Measurements from ENCODE around the gene ADAM19.

Gene ADAM19

GRCh38 chr5:157608972-157609565, 33.5 kb upstream of the ADAM19 start:
- Histone ChIP-seq H3K27me3 (ENCODE audit: low read depth, low read length) (no peaks in the 10 kb centered on the region), H3K4me3 (ENCODE audit: low read depth in 1 of 2, low read length in 2 of 2) (no peak overlapping the region), H3K27ac (ENCODE audit: low read length) (no peak overlapping the region), H3K36me3 (ENCODE audit: control insufficient read depth in 1 of 2, insufficient read depth in 2 of 2, low read length in 2 of 2) (no peaks in the 10 kb centered on the region), H3K4me1 (ENCODE audit: control insufficient read depth in 1 of 2, insufficient read depth in 2 of 2, low read length in 2 of 2) (peaks cover 6 to 16% of the 10 kb centered on the region in 2 donors), H3K9me3 (ENCODE audit: control insufficient read depth in 1 of 2, low read length in 2 of 2) (no peaks in the 10 kb centered on the region)

DNA sequence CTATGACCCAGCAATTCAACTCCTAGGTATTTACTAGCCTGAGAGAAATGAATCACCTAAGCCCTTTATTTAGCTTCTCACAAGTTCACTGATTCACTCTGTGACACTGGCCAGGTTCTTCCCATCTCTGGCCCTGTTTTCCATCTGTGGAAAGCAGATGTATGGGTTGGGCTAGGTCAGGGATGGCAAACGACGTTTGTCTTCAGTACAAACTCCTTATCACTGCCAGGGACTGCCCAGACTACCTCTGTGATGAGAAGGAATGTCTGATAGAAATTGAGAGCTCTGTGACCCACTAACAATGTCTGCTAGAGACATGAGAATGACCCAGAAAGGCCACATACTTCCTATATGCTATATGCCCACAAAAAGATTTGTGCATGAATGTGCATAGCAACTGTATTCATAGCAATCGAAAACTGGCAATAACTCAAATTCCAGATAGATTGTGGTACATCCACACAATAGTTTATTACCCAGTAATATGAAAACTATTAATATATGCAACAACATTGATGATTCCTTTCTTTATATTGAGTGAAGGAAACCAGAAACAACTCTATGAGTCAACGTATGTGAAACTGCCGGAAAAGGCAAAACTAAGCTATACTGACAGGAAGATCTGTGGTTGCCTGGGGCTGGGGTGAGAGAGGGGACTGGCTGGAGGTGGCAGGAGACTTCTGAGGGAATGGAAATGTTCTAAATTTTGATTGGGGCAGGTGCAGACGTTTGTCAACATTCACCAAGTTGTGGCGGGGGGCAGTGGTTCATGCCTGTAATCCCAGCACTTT, 32.0 kb upstream of the ADAM19 start:
- H3K27ac ChIP-seq (ENCODE audit: low read length): no peak overlapping the region
- peaks cover 6 to 8% of the 10 kb centered on the region in 2 donors for H3K4me1 ChIP-seq (ENCODE audit: control insufficient read depth in 1 of 2, insufficient read depth in 2 of 2, low read length in 2 of 2)
- H3K27me3 ChIP-seq (ENCODE audit: low read depth, low read length): no peaks in the 10 kb centered on the region
- H3K4me3 ChIP-seq (ENCODE audit: low read depth in 1 of 2, low read length in 2 of 2): no peak overlapping the region
- no peaks in the 10 kb centered on the region for H3K9me3 ChIP-seq (ENCODE audit: control insufficient read depth in 1 of 2, low read length in 2 of 2)
- H3K36me3 ChIP-seq (ENCODE audit: control insufficient read depth in 1 of 2, insufficient read depth in 2 of 2, low read length in 2 of 2): no peaks in the 10 kb centered on the region

DNA sequence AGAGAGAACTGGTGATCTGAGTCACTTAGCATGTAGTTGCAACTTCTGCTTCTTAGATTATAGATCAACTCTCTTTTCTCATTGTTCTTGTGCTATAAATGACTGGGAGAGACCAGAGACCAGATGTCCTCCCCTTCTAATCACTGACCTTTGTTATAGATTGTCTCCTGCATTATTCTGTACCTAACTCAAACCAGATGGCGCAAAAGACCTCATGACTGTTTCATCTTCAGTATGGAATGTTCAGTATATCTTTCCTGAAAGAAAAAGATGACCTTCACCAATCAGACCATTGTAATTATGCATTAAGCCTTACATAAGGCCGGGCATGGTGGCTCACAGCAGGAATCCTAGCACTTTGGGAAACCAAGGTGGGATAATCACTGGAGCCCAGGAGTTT, 30.5 kb upstream of the ADAM19 start:
- Histone ChIP-seq H3K9me3 (ENCODE audit: control insufficient read depth in 1 of 2, low read length in 2 of 2) (no peaks in the 10 kb centered on the region), H3K4me1 (ENCODE audit: control insufficient read depth in 1 of 2, insufficient read depth in 2 of 2, low read length in 2 of 2) (no peaks in the 10 kb centered on the region), H3K36me3 (ENCODE audit: control insufficient read depth in 1 of 2, insufficient read depth in 2 of 2, low read length in 2 of 2) (no peaks in the 10 kb centered on the region), H3K27ac (ENCODE audit: low read length) (no peak overlapping the region), H3K27me3 (ENCODE audit: low read depth, low read length) (no peaks in the 10 kb centered on the region), H3K4me3 (ENCODE audit: low read depth in 1 of 2, low read length in 2 of 2) (no peak overlapping the region)

DNA sequence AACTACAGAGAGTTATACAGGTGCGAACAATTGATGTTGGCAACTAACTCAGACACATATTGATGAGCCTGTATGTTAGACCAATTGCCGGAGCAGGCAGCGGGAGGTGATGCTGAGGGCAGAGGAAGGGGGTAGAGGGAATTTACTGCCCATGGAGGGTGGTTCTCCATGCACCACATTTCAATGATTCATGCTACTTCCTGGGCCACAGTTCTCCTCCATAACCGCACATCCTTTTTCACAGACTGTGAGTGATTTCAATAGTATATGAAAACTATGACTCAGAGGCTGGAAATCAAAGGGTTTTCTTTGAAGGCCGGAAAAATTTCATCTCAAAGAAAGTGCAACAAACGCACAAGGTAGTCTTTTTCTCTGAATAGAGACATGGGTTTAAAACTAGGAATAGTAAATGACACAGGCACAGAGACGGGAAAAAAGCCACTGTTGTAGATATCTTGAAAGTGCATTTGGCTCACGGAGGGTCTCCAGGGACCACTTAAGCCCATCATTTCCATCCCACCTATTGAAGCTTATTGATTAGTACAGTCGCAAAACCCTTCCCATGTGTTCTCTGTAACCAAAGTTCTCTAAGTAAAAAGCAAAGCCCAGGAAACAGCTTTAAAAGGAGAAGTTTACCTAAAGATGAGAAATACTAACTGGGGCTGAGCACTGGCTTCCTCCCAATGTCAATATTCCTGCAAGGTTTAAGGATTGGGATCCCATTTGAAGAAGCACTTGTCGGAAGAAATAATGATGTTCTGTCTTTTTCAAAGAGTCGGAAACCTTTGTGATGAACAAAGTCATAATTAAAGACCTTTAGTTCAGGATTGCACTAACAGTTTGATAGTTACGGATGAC, 28.0 kb upstream of the ADAM19 start:
- no peaks in the 10 kb centered on the region for H3K4me1 ChIP-seq (ENCODE audit: control insufficient read depth in 1 of 2, insufficient read depth in 2 of 2, low read length in 2 of 2)
- H3K27ac ChIP-seq (ENCODE audit: low read length): no peak overlapping the region
- no peaks in the 10 kb centered on the region for H3K9me3 ChIP-seq (ENCODE audit: control insufficient read depth in 1 of 2, low read length in 2 of 2)
- no peaks in the 10 kb centered on the region for H3K36me3 ChIP-seq (ENCODE audit: control insufficient read depth in 1 of 2, insufficient read depth in 2 of 2, low read length in 2 of 2)
- H3K27me3 ChIP-seq (ENCODE audit: low read depth, low read length): no peaks in the 10 kb centered on the region
- H3K4me3 ChIP-seq (ENCODE audit: low read depth in 1 of 2, low read length in 2 of 2): no peak overlapping the region

GRCh38 chr5:157602505-157602904, 26.9 kb upstream of the ADAM19 start:
- H3K36me3 ChIP-seq (ENCODE audit: control insufficient read depth in 1 of 2, insufficient read depth in 2 of 2, low read length in 2 of 2): no peaks in the 10 kb centered on the region
- no peak overlapping the region for H3K27ac ChIP-seq (ENCODE audit: low read length)
- no peaks in the 10 kb centered on the region for H3K27me3 ChIP-seq (ENCODE audit: low read depth, low read length)
- no peaks in the 10 kb centered on the region for H3K4me1 ChIP-seq (ENCODE audit: control insufficient read depth in 1 of 2, insufficient read depth in 2 of 2, low read length in 2 of 2)
- no peak overlapping the region for H3K4me3 ChIP-seq (ENCODE audit: low read depth in 1 of 2, low read length in 2 of 2)
- no peaks in the 10 kb centered on the region for H3K9me3 ChIP-seq (ENCODE audit: control insufficient read depth in 1 of 2, low read length in 2 of 2)

- Histone ChIP-seq H3K36me3 (ENCODE audit: control insufficient read depth in 1 of 2, insufficient read depth in 2 of 2, low read length in 2 of 2) (no peaks in the 10 kb centered on the region), H3K27ac (ENCODE audit: low read length) (no peak overlapping the region), H3K4me1 (ENCODE audit: control insufficient read depth in 1 of 2, insufficient read depth in 2 of 2, low read length in 2 of 2) (no peaks in the 10 kb centered on the region), H3K9me3 (ENCODE audit: control insufficient read depth in 1 of 2, low read length in 2 of 2) (no peaks in the 10 kb centered on the region), H3K4me3 (ENCODE audit: low read depth in 1 of 2, low read length in 2 of 2) (no peak overlapping the region), H3K27me3 (ENCODE audit: low read depth, low read length) (no peaks in the 10 kb centered on the region)
Measured at GRCh38 chr5:157600252-157600651, 24.7 kb upstream of the ADAM19 start.

GRCh38 chr5:157599565-157599964, 24.0 kb upstream of the ADAM19 start:
- H3K4me1 ChIP-seq (ENCODE audit: control insufficient read depth in 1 of 2, insufficient read depth in 2 of 2, low read length in 2 of 2): no peaks in the 10 kb centered on the region
- no peaks in the 10 kb centered on the region for H3K27me3 ChIP-seq (ENCODE audit: low read depth, low read length)
- no peaks in the 10 kb centered on the region for H3K9me3 ChIP-seq (ENCODE audit: control insufficient read depth in 1 of 2, low read length in 2 of 2)
- no peaks in the 10 kb centered on the region for H3K36me3 ChIP-seq (ENCODE audit: control insufficient read depth in 1 of 2, insufficient read depth in 2 of 2, low read length in 2 of 2)
- no peak overlapping the region for H3K27ac ChIP-seq (ENCODE audit: low read length)
- H3K4me3 ChIP-seq (ENCODE audit: low read depth in 1 of 2, low read length in 2 of 2): no peak overlapping the region

- Histone ChIP-seq H3K27me3 (ENCODE audit: low read depth, low read length) (no peaks in the 10 kb centered on the region), H3K9me3 (ENCODE audit: control insufficient read depth in 1 of 2, low read length in 2 of 2) (no peaks in the 10 kb centered on the region)
Measured at GRCh38 chr5:157598350-157598936, 22.9 kb upstream of the ADAM19 start.

GRCh38 chr5:157597277-157597676, 21.7 kb upstream of the ADAM19 start:
- Histone ChIP-seq H3K27ac (ENCODE audit: low read length) (no peak overlapping the region), H3K36me3 (ENCODE audit: control insufficient read depth in 1 of 2, insufficient read depth in 2 of 2, low read length in 2 of 2) (no peaks in the 10 kb centered on the region)

More at GRCh38 chr5:157598350-157598936, 22.9 kb upstream of the ADAM19 start:
- Histone ChIP-seq H3K4me3 (ENCODE audit: low read depth in 1 of 2, low read length in 2 of 2) (no peak overlapping the region), H3K27ac (ENCODE audit: low read length) (no peak overlapping the region), H3K36me3 (ENCODE audit: control insufficient read depth in 1 of 2, insufficient read depth in 2 of 2, low read length in 2 of 2) (no peaks in the 10 kb centered on the region), H3K4me1 (ENCODE audit: control insufficient read depth in 1 of 2, insufficient read depth in 2 of 2, low read length in 2 of 2) (no peaks in the 10 kb centered on the region)

DNA sequence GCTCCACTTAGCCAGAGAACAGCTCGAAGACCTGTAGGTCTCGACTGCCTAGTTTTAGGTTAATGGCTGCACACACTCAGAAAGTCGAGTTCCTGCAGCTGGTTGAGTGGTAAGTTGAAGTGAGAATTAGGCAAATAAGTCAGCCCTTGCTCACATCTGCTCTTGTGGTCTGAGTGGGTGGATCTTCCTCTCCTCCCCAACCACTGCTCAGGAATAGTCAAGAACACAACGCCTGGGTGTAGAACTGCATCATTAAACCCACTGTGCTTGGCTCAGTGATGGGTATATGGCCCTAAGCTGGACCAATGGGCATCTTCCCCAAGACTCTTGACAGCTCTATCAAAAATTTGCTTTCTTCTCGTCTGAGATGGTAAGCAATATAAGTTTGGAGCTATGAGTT, 20.9 kb upstream of the ADAM19 start:
- Histone ChIP-seq H3K27ac (ENCODE audit: low read length) (no peak overlapping the region), H3K9me3 (ENCODE audit: control insufficient read depth in 1 of 2, low read length in 2 of 2) (no peaks in the 10 kb centered on the region), H3K4me3 (ENCODE audit: low read depth in 1 of 2, low read length in 2 of 2) (no peak overlapping the region), H3K4me1 (ENCODE audit: control insufficient read depth in 1 of 2, insufficient read depth in 2 of 2, low read length in 2 of 2) (peaks cover 0 to 8% of the 10 kb centered on the region in 2 donors), H3K27me3 (ENCODE audit: low read depth, low read length) (no peaks in the 10 kb centered on the region), H3K36me3 (ENCODE audit: control insufficient read depth in 1 of 2, insufficient read depth in 2 of 2, low read length in 2 of 2) (no peaks in the 10 kb centered on the region)

More at GRCh38 chr5:157597277-157597676, 21.7 kb upstream of the ADAM19 start:
- H3K27me3 ChIP-seq (ENCODE audit: low read depth, low read length): no peaks in the 10 kb centered on the region
- peaks cover 0 to 8% of the 10 kb centered on the region in 2 donors for H3K4me1 ChIP-seq (ENCODE audit: control insufficient read depth in 1 of 2, insufficient read depth in 2 of 2, low read length in 2 of 2)
- H3K9me3 ChIP-seq (ENCODE audit: control insufficient read depth in 1 of 2, low read length in 2 of 2): no peaks in the 10 kb centered on the region
- H3K4me3 ChIP-seq (ENCODE audit: low read depth in 1 of 2, low read length in 2 of 2): no peak overlapping the region
